Calu3 (cell line): ENCODE results near the gene WDR3. TPM values are rescaled to one million over a fixed set of nuclear protein-coding genes. Genes with fewer than 3 reads are reported as not detected.

Experiments
- BruUV-seq: library from RNA; stranded (reverse); fragments of 400-500 nt; replicated peaks from 2 replicates; lab custom pipeline; 2021; lab: Mats Ljungman, UMichigan
- CTCF ChIA-PET: fragments of 300-600 bp; sonication (Branson Sonifier 250); formaldehyde crosslinking; loops from one replicate; lab custom pipeline; 2022; ENCODE audit warnings: antibody characterized with exemption; lab: Charles Lee
- DNase-seq: peaks from one replicate; pipeline ENCODE4 v3.0.0; 2022
- H3K27ac Mint-ChIP-seq: one replicate; pipeline ENCODE4 v1.8.0; 2022; ENCODE audit warnings: mixed read lengths; ENCODE audit not compliant: unreplicated experiment
- H3K27me3 Mint-ChIP-seq: one replicate; pipeline ENCODE4 v1.8.0; 2022; ENCODE audit warnings: mixed read lengths; ENCODE audit not compliant: unreplicated experiment
- H3K36me3 Mint-ChIP-seq: one replicate; pipeline ENCODE4 v1.8.0; 2022; ENCODE audit warnings: mild to moderate bottlenecking, moderate library complexity, mixed read lengths; ENCODE audit not compliant: insufficient read depth, unreplicated experiment
- H3K4me1 Mint-ChIP-seq: one replicate; pipeline ENCODE4 v1.8.0; 2022; ENCODE audit warnings: mild to moderate bottlenecking, low read depth, mixed read lengths; ENCODE audit not compliant: unreplicated experiment
- H3K4me3 Mint-ChIP-seq: one replicate; pipeline ENCODE4 v1.8.0; 2022; ENCODE audit warnings: mild to moderate bottlenecking, low read depth, moderate library complexity, mixed read lengths; ENCODE audit not compliant: unreplicated experiment
- H3K9me3 Mint-ChIP-seq: one replicate; pipeline ENCODE4 v1.8.0; 2022; ENCODE audit warnings: low read depth, mixed read lengths; ENCODE audit not compliant: unreplicated experiment
- intact Hi-C: fragments of 100-400 bp; cut with micrococcal nuclease; formaldehyde crosslinking; loops from one replicate; pipeline ENCODE4 v1.10.0; 2022; ENCODE audit not compliant: unreplicated experiment
- total RNA-seq: library from RNA; stranded (reverse); gene quantifications from 2 replicates; pipeline ENCODE4 v1.2.3, GENCODE V29; 2022
- TF ChIP-seq, protein P1 (sequence below): fragments of 200-600 bp; IDR thresholded peaks from one replicate; pipeline ENCODE4 v1.8.0; 2022; ENCODE audit warnings: antibody characterized with exemption; ENCODE audit not compliant: unreplicated experiment

WDR3 gene
- total RNA-seq, 1 experiment from 2014 or later, result 42.5 TPM

- Mint-ChIP-seq H3K9me3 (no peaks in the 10 kb centered on the region), H3K4me1 (no peaks in the 10 kb centered on the region), H3K36me3 (no peaks in the 10 kb centered on the region), H3K27me3 (no peaks in the 10 kb centered on the region), H3K27ac (no peak overlapping the region), H3K4me3 (no peak overlapping the region)
- TF ChIP-seq, protein P1, sequence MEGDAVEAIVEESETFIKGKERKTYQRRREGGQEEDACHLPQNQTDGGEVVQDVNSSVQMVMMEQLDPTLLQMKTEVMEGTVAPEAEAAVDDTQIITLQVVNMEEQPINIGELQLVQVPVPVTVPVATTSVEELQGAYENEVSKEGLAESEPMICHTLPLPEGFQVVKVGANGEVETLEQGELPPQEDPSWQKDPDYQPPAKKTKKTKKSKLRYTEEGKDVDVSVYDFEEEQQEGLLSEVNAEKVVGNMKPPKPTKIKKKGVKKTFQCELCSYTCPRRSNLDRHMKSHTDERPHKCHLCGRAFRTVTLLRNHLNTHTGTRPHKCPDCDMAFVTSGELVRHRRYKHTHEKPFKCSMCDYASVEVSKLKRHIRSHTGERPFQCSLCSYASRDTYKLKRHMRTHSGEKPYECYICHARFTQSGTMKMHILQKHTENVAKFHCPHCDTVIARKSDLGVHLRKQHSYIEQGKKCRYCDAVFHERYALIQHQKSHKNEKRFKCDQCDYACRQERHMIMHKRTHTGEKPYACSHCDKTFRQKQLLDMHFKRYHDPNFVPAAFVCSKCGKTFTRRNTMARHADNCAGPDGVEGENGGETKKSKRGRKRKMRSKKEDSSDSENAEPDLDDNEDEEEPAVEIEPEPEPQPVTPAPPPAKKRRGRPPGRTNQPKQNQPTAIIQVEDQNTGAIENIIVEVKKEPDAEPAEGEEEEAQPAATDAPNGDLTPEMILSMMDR, result no peak
- intact Hi-C loops, result no loop called here
- no peak for DNase-seq
- CTCF ChIA-PET, result no interaction called here
- no TSS peak for BruUV-seq
Measured at GRCh38 chr1:118013938-118014337, 84.4 kb downstream of the WDR3 start.

Other genes with a start within 250 kb of the WDR3 start
- 18.8 and 22.9 TPM in 2 replicates for gene GDAP2, start 118 bp upstream of the WDR3 start, total RNA-seq